Fibroblast of skin of left quadriceps (primary cell): ENCODE results near the gene STMN1.
"Not testable (repeated sequence)": the region's sequence is repeated elsewhere in the genome, so short reads cannot be mapped to it uniquely, and the experiment has no call there.

ENCODE experiments used
- DNase-seq, 2 experiments: peaks; one replicate each; pipeline ENCODE4 v3.0.0-alpha.2; 2013; ENCODE audit warnings: low read depth in 2 of 2

STMN1 gene

GRCh38 chr1:25905680-25906643, at the start of gene STMN1:
Gene STMN1 (minus strand): TSS chr1:25906419. CDS start chr1:25904676, 1,743 bp downstream.
- DNase-seq = peak; percentile 84 to 89

DNA sequence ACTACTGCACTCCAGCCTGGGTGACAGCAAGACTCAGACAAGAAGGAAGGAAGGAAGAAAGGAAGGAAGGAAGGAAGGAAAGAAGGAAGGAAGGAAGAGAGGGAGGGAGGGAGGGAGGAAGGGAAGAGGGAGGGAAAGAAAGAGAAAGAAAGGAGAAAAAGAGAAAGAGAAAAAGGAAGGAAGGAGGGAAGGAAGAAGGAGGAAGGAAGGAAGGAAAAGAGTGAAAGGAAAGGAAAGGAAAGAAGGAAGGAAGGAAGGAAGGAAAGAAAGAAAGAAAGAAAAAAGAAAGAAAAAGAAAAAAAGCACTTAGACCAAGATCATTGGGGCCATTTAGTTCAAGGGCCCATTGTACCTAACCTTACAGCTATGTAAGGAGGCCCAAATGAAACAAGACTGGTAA, 49.3 kb upstream of the STMN1 start:
- DNase-seq = no peak

GRCh38 chr1:25954282-25954938, 48.2 kb upstream of the STMN1 start:
- no peak for DNase-seq

DNA sequence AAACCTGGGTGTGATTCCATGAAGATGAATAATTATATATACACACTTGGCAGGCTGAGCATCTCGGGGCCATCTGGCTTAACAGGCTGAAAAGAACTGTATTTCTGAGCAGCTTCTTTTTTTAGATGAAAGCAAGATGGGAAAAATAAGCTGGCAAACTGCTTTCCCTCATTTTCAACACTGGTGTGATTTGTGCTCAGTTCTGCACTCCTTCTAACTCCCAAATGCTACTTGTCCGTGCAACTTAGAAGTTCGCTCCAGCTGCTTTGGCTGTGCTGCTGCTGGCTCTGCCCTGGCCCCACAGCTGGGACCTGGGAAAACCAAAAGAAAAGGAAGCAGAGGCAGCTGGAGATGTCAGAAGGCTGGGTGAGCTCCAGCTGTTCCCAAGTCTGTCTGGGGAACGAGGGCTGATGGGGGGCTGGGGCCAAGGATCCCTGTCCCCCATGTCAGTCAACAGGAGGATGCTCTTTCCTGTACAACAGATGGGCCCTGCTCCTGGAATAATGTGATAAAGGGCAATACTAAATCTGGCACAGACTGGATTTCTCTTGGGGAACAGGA, 46.7 kb upstream of the STMN1 start:
- DNase-seq = peak; percentile 59 to 64

- DNase-seq = no peak
These were observed 42.4 kb upstream of the STMN1 start for GRCh38 chr1:25948641-25949040.

- DNase-seq = no peak
These were observed 40.8 kb upstream of the STMN1 start for GRCh38 chr1:25947027-25947426.

DNA sequence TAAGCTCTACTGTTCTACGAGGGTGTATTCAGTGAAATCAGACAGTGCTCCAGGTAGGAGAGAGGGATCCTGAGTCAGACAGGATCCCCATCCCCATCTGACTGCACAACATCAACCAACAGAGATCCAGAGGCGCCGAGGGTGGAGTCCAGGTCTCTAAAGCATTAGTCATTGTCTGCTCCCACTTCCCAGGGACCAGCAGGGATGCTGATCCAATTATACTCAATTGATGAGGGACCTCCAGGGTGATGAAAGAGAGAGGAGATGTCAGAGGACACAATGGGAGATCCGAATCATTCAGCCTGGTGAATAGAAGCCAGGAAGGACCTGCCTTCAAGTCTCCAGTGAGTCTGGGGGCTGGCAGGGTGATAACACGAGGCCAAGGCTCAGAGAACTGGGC, 39.5 kb upstream of the STMN1 start:
- DNase-seq = no peak

DNA sequence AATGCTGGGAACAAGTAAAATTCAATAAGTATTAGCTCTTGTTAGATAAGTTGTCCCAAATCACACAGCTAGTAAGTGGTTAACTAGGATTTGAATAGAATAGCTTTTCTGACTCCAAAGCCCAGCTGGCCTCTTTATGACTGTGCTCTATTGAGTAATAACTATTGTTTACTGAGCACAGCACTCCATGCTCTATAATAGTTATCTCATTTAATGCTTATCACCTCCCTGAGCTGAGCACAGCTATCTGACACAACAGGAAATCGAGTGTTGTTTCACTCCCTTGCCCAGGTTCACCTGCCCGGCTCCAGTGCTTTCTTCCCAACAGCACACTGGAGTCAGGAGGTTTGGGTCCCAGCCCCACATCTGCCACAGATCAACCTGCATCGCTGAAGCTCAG, 38.8 kb upstream of the STMN1 start:
- DNase-seq = no peak

DNA sequence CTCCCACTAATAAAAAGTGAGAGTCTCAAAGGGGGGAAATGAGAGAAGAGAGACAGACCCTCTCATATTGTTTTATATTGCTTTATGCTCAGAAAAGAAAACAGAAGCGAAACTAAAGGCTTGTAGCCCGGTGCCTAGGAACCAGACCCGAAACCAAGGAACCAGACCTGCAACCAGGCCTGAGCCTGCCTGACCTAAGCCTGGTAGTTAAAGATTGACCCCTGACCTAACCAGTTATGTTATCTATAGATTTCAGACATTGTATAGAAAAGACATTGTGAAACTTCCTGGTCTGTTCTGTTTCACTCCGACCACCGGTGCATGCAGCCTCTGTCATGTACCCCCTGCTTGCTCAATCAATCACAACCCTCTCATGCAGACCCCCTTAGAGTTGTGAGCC, 37.3 kb upstream of the STMN1 start:
- not testable (repeated sequence) for DNase-seq

DNA sequence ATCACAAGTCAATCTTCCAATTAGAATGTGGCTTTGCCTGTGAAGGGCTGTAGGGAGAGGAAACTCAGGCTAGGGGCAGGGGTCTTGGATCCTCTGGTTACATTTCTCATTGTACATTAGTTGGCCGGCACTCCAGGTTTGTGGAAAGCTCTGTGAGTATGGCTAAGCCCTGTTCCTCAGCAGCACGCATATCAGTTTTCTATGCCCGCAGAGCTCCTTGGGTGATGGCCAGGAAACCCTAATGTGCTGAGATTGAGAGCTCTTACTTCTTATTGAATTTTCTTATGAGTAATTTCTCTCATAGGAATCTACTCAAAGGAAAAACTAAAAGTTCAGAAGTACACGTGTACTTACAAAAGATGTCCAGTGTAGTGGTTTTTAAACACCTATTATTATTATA, 30.7 kb upstream of the STMN1 start:
- no peak for DNase-seq

- DNase-seq = no peak
These were observed 27.5 kb upstream of the STMN1 start for GRCh38 chr1:25933479-25934365.

- DNase-seq = not testable (repeated sequence)
These were observed 26.7 kb upstream of the STMN1 start for GRCh38 chr1:25932811-25933400.

- DNase-seq = no peak
These were observed 26.1 kb upstream of the STMN1 start for GRCh38 chr1:25932321-25932720.

DNA sequence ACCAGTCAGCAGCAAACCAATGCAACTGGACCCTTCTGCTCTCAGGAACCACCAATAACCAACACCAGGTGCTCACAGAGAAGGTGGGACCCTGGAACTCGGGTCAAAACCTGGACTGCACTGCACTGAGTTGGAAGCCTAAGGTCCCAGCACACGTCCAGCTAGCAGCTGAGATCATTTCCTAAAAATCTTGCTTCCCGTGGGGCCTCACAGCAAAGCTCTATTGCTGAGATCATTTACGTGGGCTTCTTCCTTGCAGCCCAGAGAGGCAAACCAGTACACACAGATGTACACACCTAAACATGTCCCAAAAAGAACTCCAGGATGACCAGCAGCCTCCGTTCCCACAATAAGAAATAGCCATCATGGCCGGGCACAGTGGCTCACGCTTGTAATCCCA, 22.8 kb upstream of the STMN1 start:
- no peak for DNase-seq

- DNase-seq = no peak
These were observed 21.5 kb upstream of the STMN1 start for GRCh38 chr1:25927521-25928265.

DNA sequence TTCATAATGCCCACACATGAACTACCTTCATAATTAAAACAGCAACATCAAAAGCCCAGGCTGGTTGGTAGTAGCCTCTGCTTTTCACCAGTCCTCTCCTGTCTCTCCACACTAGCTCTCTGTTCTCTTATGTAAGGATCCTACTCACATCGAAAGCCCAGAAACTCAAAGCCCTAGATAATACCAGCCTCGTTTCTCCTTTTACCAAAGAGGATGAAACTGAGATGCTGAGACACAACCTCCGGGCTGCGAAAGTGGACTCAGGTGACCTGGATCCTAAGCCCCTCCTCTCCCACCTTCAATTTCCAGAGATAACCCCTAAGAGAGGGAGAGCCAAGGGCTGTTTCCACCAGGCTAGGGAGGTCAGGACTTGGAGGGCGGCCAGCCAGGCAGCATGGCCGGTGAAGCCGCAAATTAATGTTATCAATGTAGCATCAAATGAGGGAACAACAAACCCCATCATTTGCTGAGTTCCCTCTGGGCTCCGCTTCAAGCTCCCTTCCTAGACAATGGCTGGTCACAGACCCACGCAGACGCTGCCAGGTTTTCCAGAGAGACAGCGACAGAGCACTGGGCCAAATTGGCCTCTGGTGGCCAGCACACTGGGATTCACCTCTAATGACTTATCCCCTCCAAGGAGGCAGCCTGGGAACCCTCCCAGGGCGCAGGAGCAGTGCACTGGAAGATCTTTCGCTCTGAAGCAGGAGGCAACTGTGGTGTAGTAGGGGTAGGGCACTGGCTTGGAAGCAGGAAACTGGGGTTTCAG, 20.7 kb upstream of the STMN1 start:
- no peak for DNase-seq

GRCh38 chr1:25924454-25924853, 18.2 kb upstream of the STMN1 start:
- no peak for DNase-seq

DNA sequence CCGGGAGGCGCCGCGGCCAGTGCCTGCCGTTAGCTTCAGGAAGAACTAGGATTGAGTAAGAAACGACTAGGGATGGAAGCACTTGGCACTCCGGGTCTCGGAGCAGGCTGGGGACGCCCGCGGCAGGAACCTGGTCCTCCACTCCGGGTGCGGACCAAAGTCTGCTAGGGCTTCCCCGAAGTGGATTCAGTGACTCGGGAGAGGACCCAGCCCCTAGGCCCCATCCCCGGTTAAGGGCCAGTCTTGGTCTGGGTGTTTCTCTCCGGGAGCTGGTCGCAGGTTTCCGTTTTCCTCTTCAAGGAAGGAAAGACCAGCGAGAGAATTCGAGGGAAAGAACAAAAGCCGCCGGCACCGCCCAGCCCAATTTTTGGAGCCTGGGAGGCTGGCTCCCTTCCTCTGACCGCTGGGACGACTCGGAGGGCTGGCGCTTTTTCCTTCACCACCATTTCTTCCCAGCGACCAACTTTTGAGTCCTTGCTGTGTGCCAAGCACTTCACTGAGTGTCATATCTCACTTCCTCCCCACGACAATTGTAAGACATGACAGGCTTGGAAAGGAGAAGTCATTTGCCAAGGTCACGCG, 16.8 kb upstream of the STMN1 start:
- DNase-seq = no peak
